ENCODE measurements around the gene ZNF586. TPM values are rescaled to one million over a fixed set of nuclear protein-coding genes. Genes with fewer than 3 reads are reported as not detected.
A peak's percentile ranks its signal among the peaks of the same experiment; 100 is the strongest.

Gene ZNF586
- total RNA-seq, 1 donor from 2014 or later = 22.7 TPM

DNA sequence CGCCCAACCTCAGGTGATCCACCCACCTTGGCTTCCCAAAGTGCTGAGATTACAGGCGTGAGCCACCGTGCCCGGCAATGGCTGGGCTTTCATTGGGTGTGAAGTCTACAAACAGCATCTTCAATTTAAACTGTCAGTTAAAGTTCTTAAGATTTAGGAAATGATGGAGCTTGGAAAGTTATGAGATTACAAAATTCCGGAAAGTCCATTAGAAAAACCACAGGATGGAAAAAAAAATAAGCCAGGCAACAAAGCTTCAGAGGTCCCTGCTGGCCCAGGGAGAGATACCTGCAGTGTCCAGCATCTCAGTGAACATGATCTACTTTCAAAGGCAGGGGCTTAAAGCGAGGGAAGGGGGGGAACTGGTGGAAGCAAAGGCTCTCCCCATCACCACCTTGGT, 56.0 kb downstream of the ZNF586 start:
- Mint-ChIP-seq H3K4me1 (ENCODE audit: low read depth, unreplicated experiment) (peaks cover 28% of the 10 kb centered on the region), H3K4me3 (ENCODE audit: unreplicated experiment) (no peak overlapping the region), H3K27me3 (ENCODE audit: unreplicated experiment) (peaks cover 4% of the 10 kb centered on the region), H3K9me3 (ENCODE audit: unreplicated experiment) (peaks cover 2% of the 10 kb centered on the region), H3K36me3 (ENCODE audit: unreplicated experiment) (peaks cover 8% of the 10 kb centered on the region), H3K27ac (ENCODE audit: unreplicated experiment) (no peak overlapping the region)
- TF ChIP-seq, protein P1, sequence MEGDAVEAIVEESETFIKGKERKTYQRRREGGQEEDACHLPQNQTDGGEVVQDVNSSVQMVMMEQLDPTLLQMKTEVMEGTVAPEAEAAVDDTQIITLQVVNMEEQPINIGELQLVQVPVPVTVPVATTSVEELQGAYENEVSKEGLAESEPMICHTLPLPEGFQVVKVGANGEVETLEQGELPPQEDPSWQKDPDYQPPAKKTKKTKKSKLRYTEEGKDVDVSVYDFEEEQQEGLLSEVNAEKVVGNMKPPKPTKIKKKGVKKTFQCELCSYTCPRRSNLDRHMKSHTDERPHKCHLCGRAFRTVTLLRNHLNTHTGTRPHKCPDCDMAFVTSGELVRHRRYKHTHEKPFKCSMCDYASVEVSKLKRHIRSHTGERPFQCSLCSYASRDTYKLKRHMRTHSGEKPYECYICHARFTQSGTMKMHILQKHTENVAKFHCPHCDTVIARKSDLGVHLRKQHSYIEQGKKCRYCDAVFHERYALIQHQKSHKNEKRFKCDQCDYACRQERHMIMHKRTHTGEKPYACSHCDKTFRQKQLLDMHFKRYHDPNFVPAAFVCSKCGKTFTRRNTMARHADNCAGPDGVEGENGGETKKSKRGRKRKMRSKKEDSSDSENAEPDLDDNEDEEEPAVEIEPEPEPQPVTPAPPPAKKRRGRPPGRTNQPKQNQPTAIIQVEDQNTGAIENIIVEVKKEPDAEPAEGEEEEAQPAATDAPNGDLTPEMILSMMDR (IDR thresholded peaks at IDR 0.05; ENCODE audit: partially characterized antibody, unreplicated experiment) = no peak
- no peak for DNase-seq

DNA sequence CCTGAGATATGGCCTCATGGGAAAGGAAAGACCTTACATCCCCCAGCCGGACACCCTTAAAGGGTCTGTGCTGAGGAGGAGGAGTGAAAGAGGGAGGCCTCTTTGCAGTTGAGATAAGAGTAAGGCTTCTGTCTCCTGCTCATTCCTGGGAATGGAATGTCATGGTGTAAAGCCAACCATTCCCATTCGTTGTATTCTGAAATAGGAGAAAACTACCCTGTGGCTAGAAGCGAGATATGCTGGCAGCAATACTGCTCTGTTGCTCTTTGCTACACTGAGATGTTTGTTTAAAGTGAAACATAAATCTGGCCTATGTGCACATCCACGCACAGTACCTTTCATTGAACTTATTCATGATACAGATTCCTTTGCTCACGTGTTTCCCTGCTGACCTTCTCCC, 59.8 kb downstream of the ZNF586 start:
- Mint-ChIP-seq H3K27ac (ENCODE audit: unreplicated experiment) (no peak overlapping the region), H3K4me3 (ENCODE audit: unreplicated experiment) (no peak overlapping the region), H3K4me1 (ENCODE audit: low read depth, unreplicated experiment) (peaks cover 20% of the 10 kb centered on the region), H3K9me3 (ENCODE audit: unreplicated experiment) (peaks cover 4% of the 10 kb centered on the region), H3K27me3 (ENCODE audit: unreplicated experiment) (peaks cover 3% of the 10 kb centered on the region), H3K36me3 (ENCODE audit: unreplicated experiment) (no peaks in the 10 kb centered on the region)
- TF ChIP-seq, protein P1 (IDR thresholded peaks at IDR 0.05; ENCODE audit: partially characterized antibody, unreplicated experiment) = no peak
- DNase-seq = no peak

DNA sequence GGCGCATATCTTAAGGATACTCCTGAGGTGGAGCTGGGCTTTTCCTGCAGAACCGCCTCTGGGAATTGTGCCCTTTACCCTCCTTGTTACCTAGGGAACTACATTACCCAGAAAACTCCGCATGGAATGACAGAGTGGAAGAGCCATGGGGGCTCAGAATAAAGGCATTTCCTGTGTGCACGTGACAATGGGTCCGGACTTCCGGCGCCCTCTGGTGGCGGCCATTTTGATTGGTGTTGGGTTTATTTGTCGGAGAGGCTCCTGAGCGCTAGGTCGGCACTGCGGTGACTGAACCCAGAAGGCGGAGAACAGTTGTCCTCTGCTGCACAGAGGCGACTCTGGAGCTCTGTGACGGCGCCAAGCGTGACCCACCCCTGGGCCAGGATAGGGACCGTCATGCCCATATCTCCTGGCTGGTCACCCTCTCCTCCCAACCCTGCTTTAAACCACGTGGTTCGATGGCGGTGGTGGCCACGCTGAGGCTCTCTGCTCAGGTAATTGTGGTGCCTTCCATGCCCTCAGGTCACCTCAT, 60.7 kb downstream of the ZNF586 start, which contains the start of gene ZNF587B:
ZNF587B (plus strand) TSS at position 229 of the 532 bp plus-strand sequence; CDS start at position 459, 230 bp downstream.
- Mint-ChIP-seq H3K27me3 (ENCODE audit: unreplicated experiment) (peaks cover 3% of the 10 kb centered on the region), H3K27ac (ENCODE audit: unreplicated experiment) (peak within 1 kb of the TSS; percentile 94), H3K36me3 (ENCODE audit: unreplicated experiment) (no peaks in the 10 kb centered on the region), H3K9me3 (ENCODE audit: unreplicated experiment) (peaks cover 4% of the 10 kb centered on the region), H3K4me1 (ENCODE audit: low read depth, unreplicated experiment) (peaks cover 18% of the 10 kb centered on the region), H3K4me3 (ENCODE audit: unreplicated experiment) (peak within 1 kb of the TSS; percentile 97)
- TF ChIP-seq, protein P1 (IDR thresholded peaks at IDR 0.05; ENCODE audit: partially characterized antibody, unreplicated experiment) = peak; percentile 86
- peak; percentile 91 for DNase-seq

Other genes with a start within 250 kb of the ZNF586 start
- 10.8 TPM for gene ZNF549, start 242.3 kb upstream of the ZNF586 start, total RNA-seq (ENCODE audit: unreplicated experiment)
- gene ZNF550, start 209.8 kb upstream of the ZNF586 start, total RNA-seq (ENCODE audit: unreplicated experiment) = 12.9 TPM
- 11.2 TPM for gene ZNF416, start 190.8 kb upstream of the ZNF586 start, total RNA-seq (ENCODE audit: unreplicated experiment)
- 21.5 TPM for gene ZIK1, start 185.5 kb upstream of the ZNF586 start, total RNA-seq (ENCODE audit: unreplicated experiment)
- gene ZNF530, start 169.8 kb upstream of the ZNF586 start, total RNA-seq (ENCODE audit: unreplicated experiment) = 4.6 TPM
- gene ZNF134, start 155.4 kb upstream of the ZNF586 start, total RNA-seq (ENCODE audit: unreplicated experiment) = 41.2 TPM
- gene ZNF211, start 136.5 kb upstream of the ZNF586 start, total RNA-seq (ENCODE audit: unreplicated experiment) = 29.5 TPM
- 0.69 TPM for gene ZSCAN4, start 100.7 kb upstream of the ZNF586 start, total RNA-seq (ENCODE audit: unreplicated experiment)
- 13.4 TPM for gene ZNF551, start 87.7 kb upstream of the ZNF586 start, total RNA-seq (ENCODE audit: unreplicated experiment)
- gene ZNF154, start 60.5 kb upstream of the ZNF586 start, total RNA-seq (ENCODE audit: unreplicated experiment) = 57.5 TPM
- gene ZNF671, start 42.1 kb upstream of the ZNF586 start, total RNA-seq (ENCODE audit: unreplicated experiment) = 20.3 TPM
- gene ZNF776, start 22.9 kb upstream of the ZNF586 start, total RNA-seq (ENCODE audit: unreplicated experiment) = 41.5 TPM
- gene ZNF552, start 45.2 kb downstream of the ZNF586 start, total RNA-seq (ENCODE audit: unreplicated experiment) = 14.9 TPM
- 16.9 TPM for gene ZNF587B, start 60.6 kb downstream of the ZNF586 start, total RNA-seq (ENCODE audit: unreplicated experiment)
- gene ZNF587, start 80.2 kb downstream of the ZNF586 start, total RNA-seq (ENCODE audit: unreplicated experiment) = 65.0 TPM
- gene ZNF814, start 119.4 kb downstream of the ZNF586 start, total RNA-seq (ENCODE audit: unreplicated experiment) = 38.3 TPM
- gene ZNF417, start 146.9 kb downstream of the ZNF586 start, total RNA-seq (ENCODE audit: unreplicated experiment) = 23.0 TPM
- 25.4 TPM for gene ZNF418, start 165.7 kb downstream of the ZNF586 start, total RNA-seq (ENCODE audit: unreplicated experiment)
- 11.0 TPM for gene ZNF256, start 178.0 kb downstream of the ZNF586 start, total RNA-seq (ENCODE audit: unreplicated experiment)
- 1.6 TPM for gene C19orf18, start 204.9 kb downstream of the ZNF586 start, total RNA-seq (ENCODE audit: unreplicated experiment)
- gene ZNF606, start 233.1 kb downstream of the ZNF586 start, total RNA-seq (ENCODE audit: unreplicated experiment) = 58.2 TPM

Data from glutamatergic neuron (in vitro differentiated cells).